Measurements from ENCODE around the gene HEXD.
A peak's percentile ranks its signal among the peaks of the same experiment; 100 is the strongest.

HEXD gene

GRCh38 chr17:82433560-82434215 lies 15.5 kb downstream of the HEXD start:
- no peak for ATAC-seq
- TF ChIP-seq ISL1 (CRISPR knock-in tag; IDR thresholded peaks at IDR 0.05) (no peak), ZC3H10 (CRISPR knock-in tag; IDR thresholded peaks at IDR 0.05) (no peak), CREB5 (CRISPR knock-in tag; IDR thresholded peaks at IDR 0.05; ENCODE audit: low read depth) (no peak), GLIS3 (CRISPR knock-in tag; IDR thresholded peaks at IDR 0.05) (no peak), PPARA (CRISPR knock-in tag; IDR thresholded peaks at IDR 0.05; ENCODE audit: borderline replicate concordance) (no peak), PATZ1 (CRISPR knock-in tag; IDR thresholded peaks at IDR 0.05; ENCODE audit: borderline replicate concordance) (no peak), ZFP3 (CRISPR knock-in tag; IDR thresholded peaks at IDR 0.05) (no peak)

GRCh38 chr17:82434216-82434565 lies 16.0 kb downstream of the HEXD start:
- TF ChIP-seq TSHZ2 (CRISPR knock-in tag; IDR thresholded peaks at IDR 0.05), result no peak
- TF ChIP-seq ARNTL (CRISPR knock-in tag; IDR thresholded peaks at IDR 0.05; ENCODE audit: borderline replicate concordance, low read depth), result no peak
- no peak for TF ChIP-seq GLIS3 (CRISPR knock-in tag; IDR thresholded peaks at IDR 0.05)
- no peak for TF ChIP-seq CREB5 (CRISPR knock-in tag; IDR thresholded peaks at IDR 0.05; ENCODE audit: low read depth)
- no peak for ATAC-seq

- no peak for TF ChIP-seq BACH2 (CRISPR knock-in tag; IDR thresholded peaks at IDR 0.05; ENCODE audit: borderline replicate concordance)
- no peak for TF ChIP-seq ZNF70 (CRISPR knock-in tag; IDR thresholded peaks at IDR 0.05)
- no peak for TF ChIP-seq GLIS3 (CRISPR knock-in tag; IDR thresholded peaks at IDR 0.05)
- no peak for TF ChIP-seq CREB5 (CRISPR knock-in tag; IDR thresholded peaks at IDR 0.05; ENCODE audit: low read depth)
- TF ChIP-seq CSDC2 (CRISPR knock-in tag; IDR thresholded peaks at IDR 0.05), result no peak
- no peak for TF ChIP-seq RARB (CRISPR knock-in tag; IDR thresholded peaks at IDR 0.05)
- no peak for TF ChIP-seq TOX (CRISPR knock-in tag; IDR thresholded peaks at IDR 0.05; ENCODE audit: borderline replicate concordance)
- TF ChIP-seq OSR1 (CRISPR knock-in tag; IDR thresholded peaks at IDR 0.05), result no peak
- ATAC-seq, result peak; percentile 33
These were observed 17.0 kb downstream of the HEXD start for GRCh38 chr17:82435103-82435502.

- TF ChIP-seq SNAI2 (CRISPR knock-in tag; IDR thresholded peaks at IDR 0.05) (no peak), TCF4 (CRISPR knock-in tag; IDR thresholded peaks at IDR 0.05; ENCODE audit: borderline replicate concordance) (no peak), PPARA (CRISPR knock-in tag; IDR thresholded peaks at IDR 0.05; ENCODE audit: borderline replicate concordance) (no peak), POU6F1 (CRISPR knock-in tag; IDR thresholded peaks at IDR 0.05; ENCODE audit: borderline replicate concordance, low read depth) (no peak)
- ATAC-seq, result no peak
These were observed 17.7 kb downstream of the HEXD start for GRCh38 chr17:82435601-82436583.
